NCI-H2029 treated with DMSO at 0.1 percent for 48 hours (cell line): ENCODE results near the gene ACSF3.
"Not testable (repeated sequence)": the region's sequence is repeated elsewhere in the genome, so short reads cannot be mapped to it uniquely, and the experiment has no call there.

Experiments used
- DNase-seq: peaks from one replicate; lab custom pipeline; 2025; lab: John Stamatoyannopoulos, UW

Gene ACSF3

GRCh38 chr16:89175280-89176146 is 81.9 kb downstream of the ACSF3 start:
- no peak for DNase-seq

- DNase-seq, result no peak
Measured at GRCh38 chr16:89176147-89176690, 82.6 kb downstream of the ACSF3 start.

GRCh38 chr16:89176717-89177116 is 83.1 kb downstream of the ACSF3 start:
- DNase-seq, result no peak

GRCh38 chr16:89177501-89177900 is 83.8 kb downstream of the ACSF3 start:
- no peak for DNase-seq

GRCh38 chr16:89178453-89179147 is 84.9 kb downstream of the ACSF3 start:
- DNase-seq, result no peak

GRCh38 chr16:89179148-89179484 is 85.5 kb downstream of the ACSF3 start:
- DNase-seq, result no peak

GRCh38 chr16:89179656-89180315 is 86.1 kb downstream of the ACSF3 start:
- DNase-seq, result no peak

GRCh38 chr16:89183463-89183862 is 89.8 kb downstream of the ACSF3 start:
- no peak for DNase-seq

- DNase-seq, result no peak
Measured at GRCh38 chr16:89183975-89184676, 90.5 kb downstream of the ACSF3 start.

- no peak for DNase-seq
Measured at GRCh38 chr16:89184677-89184932, 91.0 kb downstream of the ACSF3 start.

GRCh38 chr16:89184933-89185794 is 91.5 kb downstream of the ACSF3 start:
- DNase-seq, result no peak

GRCh38 chr16:89185887-89186592 is 92.4 kb downstream of the ACSF3 start:
- DNase-seq, result not testable (repeated sequence)

- not testable (repeated sequence) for DNase-seq
Measured at GRCh38 chr16:89186593-89187031, 93.0 kb downstream of the ACSF3 start.

- DNase-seq, result no peak
Measured at GRCh38 chr16:89187032-89187769, 93.5 kb downstream of the ACSF3 start.

GRCh38 chr16:89187770-89188392 is 94.2 kb downstream of the ACSF3 start:
- no peak for DNase-seq

- not testable (repeated sequence) for DNase-seq
Measured at GRCh38 chr16:89188471-89189357, 95.1 kb downstream of the ACSF3 start.

GRCh38 chr16:89189358-89190025 is 95.8 kb downstream of the ACSF3 start:
- DNase-seq, result no peak
